HPDE6-E6E7 (cell line): ENCODE measurements around the gene OBI1.

Experiments used
- DNase-seq: peaks from one replicate; pipeline ENCODE4 v3.0.0; 2011; ENCODE audit warnings: missing footprints; ENCODE audit errors: extremely low spot score

OBI1 gene

DNA sequence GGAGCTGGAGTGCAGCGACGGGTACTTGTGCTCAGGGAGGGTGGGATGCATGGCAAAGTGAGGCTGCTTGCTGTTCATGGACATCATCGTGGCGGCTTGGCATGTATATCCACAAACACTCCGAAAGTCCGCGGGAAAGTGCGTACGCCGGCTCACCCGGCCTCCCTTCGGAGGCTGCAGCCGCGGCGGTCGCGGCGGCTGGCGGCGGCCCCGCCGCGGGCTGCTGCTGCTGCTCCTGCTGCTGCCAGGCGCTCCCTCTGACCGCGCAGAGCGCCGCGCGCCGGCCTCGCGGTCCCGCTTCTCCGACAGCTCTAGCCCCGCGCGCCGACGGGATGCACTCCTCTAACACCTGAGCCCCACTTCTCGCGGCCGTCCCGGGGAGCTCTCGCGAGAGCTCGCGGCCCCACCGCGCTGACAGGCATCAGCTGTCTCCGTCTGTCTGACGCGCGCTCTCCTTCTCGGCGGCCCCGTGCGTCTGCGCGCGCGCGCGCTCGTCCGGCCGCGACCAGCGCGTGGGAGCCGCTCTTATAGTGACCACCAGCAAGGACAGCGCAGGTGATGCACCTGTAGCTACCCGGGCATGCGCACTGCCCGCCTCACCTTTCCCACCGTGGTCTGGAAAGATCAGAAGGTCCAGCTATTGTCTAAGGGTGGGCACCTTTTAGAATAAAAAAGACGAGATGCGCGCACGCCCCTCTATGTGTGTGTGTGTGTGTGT, 55.6 kb downstream of the OBI1 start, which contains the start of gene POU4F1:
Gene POU4F1, minus strand, starts transcription at position 313 of the 718 bp plus-strand sequence. Its CDS starts 226 bp downstream, at position 87.
- DNase-seq: peak; percentile 59

DNA sequence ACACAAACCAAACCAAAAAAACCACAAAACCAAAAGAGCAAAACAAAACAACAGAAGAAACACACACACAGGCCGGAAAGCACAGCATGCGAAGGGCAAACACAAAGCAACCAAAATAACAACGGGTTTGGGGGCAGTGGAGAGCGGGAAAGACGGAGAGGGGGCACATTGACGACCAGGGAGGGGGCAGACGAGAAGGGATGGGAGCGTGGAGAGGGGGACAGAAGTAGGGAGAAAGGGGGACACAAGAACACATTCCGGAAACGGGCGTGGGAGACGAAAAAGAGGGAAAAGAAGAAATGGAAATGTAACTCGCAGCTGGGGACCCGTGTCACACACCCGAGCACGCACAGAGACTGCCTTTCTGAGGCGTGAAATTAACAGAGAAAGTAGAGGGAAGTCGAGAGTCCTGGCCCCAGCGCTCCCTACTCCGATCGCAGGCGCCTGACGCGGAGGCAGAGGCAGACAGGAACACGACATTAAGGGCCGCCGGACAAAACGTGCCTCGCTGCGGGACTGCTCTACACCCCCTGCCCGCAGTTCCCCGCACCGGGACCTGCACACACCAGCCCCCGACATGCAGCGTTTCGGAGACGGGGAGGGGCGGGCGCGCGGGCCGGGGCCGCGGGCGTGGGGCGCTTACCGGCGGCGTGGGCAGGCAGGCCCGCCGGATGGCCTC, 56.3 kb downstream of the OBI1 start:
- DNase-seq: no peak

DNA sequence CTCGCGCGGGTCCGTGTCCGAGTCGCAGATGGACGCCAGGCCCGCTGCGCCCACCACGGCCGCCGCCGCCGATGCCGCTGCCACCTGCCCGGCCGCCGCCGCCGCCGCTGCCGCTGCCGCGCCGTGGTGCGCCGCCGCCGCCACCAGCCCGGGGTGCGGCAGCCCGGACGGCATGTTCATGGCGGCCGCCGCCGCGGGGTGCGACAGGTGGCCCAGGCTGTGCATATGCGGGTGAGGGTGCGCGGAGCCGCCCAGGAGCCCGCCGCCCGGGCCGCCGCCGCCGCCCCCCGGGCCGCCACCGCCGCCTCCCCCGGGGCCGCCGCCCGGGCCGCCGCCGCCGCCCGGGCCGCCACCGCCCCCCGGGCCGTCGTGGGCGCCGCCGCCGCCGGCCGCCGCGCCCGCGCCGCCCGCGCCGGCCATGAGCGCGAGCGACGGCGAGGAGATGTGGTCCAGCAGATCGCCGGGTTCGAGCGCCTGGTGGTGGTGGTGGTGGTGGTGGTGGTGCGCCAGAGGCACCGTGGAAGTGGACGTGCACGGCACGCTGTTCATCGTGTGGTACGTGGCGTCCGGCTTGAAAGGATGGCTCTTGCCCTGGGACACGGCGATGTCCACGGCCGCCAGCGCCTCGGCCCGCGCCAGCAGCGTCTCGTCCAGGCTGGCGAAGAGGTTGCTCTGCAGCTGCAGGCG, 56.9 kb downstream of the OBI1 start:
- DNase-seq: no peak

DNA sequence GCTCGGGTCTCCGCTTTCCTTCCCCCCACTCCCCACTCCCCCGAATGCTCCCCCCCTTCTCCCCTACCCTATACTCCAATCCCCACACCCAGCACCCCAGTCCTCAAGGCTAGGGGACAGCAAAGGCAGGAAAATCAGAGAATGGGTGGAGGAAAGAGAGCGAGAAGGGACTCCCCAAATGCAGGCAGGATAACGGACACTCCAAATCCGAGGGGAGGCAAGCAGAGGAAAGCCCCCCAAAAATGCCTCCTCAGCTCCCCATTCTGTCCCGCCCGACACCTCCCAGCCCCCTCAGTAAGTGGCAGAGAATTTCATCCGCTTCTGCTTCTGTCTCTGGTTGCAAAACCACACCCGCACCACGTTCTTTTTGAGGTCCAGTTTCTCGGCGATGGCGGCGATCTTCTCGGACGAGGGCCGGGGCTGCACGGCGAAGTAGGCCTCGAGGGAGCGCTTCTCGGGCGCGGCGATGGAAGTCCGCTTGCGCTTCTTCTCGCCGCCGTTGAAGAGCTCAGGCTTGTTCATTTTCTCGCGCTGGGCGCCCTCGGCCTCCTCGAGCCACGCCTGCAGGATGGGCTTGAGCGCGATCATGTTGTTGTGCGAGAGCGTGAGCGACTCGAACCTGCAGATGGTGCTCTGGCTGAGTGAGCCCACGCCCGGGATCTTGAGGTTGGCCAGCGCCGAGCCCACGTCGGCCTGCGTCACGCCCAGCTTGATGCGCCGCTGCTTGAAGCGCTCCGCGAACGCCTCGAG, 57.7 kb downstream of the OBI1 start:
- DNase-seq: no peak

DNA sequence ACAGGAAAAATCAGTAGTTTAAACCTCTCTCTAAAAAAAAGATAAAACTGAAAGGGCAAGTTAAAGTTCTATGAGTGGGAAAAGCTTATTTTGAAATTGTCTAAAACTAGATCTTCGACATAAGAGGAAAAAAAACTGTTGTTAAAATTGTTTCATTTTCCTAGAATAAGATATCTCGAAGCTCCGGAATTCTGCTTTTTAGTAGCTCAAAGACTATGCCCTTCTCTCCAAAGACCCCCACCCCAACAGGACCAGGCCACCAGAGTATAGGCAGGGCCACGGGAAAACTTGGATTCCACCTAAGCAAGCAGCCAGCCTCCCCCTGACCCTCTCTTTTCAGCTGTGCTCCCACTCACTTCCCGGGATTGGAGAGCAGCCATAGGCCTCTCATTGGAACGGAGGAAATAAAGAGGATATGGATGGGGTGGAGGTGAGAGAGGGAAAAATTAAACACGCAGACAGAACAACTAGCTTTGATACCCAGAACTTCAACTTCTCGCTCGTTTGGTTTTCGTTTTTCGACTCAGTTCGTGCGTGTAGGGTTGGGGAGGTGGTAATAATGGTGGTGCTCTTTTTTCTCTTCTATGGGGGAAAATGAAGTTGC, 58.6 kb downstream of the OBI1 start:
- no peak for DNase-seq

DNA sequence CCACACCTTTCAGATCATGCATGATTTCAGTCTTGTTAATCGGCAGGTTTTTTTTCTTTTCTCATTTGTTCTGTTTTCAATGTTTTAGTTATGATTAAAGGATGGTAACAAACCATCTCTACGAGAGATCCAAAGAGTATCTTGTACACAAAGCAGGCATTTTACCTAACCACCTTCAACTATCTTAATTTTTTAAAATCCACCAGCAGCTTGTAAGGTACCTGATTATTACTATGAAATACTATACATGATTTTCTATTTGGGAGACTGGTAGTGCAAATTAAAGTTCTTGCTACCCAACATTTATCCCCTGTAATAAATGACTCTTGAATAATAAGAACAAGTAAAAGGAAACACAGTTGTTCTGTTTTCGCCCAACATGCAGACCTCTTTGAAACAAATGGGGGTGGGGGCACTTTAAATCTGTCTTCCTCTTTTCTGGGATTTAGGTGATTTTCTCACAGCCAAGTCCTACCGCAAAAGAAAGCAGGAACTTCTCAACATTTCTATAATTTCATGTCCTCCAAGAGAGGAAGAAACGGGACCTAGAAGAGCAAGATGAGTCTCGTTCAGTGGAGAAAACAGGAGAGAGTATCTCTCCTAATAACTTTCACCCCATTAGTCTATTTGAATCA, 59.2 kb downstream of the OBI1 start:
- no peak for DNase-seq

DNA sequence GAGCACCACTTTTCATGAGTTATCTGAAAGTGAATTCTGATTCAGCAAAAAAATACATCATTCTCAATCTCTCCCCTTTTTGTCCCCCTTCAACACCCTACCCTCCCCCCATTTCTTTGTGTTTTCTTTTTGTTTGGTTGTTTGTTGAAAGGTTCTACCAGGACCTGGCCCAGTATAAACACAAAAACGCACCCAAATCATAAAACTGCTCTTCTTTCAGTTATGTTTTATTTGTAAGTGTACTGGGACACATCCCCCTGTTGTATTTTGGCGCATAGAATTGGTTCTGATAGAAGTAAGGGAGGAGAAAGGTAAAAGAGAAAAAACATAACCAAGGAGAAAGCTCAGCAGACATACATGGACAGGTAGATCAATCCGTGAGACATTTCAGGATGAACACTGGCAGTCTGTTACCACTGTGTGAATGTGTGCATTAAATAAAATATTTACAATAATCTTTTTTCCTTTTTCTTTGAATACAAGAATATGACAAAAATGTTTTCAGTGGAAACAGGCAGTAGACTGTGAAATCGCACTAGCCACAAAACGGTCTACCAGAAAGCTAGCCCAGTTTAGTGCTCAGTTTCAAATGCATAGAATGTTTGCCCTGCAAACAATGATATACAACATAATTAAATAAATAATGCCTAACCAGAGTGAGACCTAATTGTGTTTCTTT, 59.9 kb downstream of the OBI1 start:
- DNase-seq: no peak

DNA sequence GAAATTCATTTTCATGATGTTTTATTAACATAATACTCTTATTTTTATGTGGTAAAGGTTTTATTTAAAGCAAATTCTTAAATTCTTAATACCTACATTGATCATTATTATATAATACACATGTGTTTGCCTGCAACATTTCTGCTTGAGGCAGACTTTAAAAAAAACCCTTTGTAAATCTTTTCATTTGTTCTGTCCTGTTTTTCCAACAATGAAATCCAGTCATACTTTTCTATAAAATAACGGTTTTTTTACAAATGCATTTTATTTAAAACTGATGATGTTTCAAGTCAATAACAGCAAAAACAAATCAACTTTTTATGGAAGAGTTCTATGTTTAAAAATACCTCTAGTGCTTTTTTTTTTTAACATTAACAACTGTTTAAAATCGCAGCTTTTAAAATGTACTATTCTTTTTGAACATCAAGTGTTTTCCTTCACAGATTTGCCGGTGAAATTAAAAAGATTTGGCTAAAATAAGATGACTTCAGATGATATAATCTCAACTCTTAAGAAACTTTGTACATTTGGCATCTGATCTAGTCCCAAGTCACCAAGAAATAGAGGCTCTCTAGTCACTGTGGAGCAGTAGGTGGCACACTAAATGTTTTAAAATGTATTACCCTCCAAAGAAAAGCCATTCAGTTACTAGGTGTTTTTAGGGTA, 60.7 kb downstream of the OBI1 start:
- no peak for DNase-seq

DNA sequence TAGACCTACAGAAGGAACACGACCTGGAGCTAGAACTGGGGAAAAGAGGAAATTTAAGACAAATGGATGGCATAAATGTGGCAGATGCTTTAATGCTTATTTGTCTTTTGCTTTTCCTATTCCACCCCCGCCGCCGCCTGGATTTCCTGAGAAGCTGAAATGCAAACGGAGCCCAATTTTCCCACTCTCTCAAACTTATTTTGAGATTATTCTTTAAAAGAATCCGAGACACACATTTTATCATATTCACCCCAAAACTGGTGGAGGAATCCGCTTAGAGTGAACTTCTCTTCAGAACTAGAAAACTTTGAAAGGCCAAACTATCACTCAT, 61.4 kb downstream of the OBI1 start:
- DNase-seq: no peak

DNA sequence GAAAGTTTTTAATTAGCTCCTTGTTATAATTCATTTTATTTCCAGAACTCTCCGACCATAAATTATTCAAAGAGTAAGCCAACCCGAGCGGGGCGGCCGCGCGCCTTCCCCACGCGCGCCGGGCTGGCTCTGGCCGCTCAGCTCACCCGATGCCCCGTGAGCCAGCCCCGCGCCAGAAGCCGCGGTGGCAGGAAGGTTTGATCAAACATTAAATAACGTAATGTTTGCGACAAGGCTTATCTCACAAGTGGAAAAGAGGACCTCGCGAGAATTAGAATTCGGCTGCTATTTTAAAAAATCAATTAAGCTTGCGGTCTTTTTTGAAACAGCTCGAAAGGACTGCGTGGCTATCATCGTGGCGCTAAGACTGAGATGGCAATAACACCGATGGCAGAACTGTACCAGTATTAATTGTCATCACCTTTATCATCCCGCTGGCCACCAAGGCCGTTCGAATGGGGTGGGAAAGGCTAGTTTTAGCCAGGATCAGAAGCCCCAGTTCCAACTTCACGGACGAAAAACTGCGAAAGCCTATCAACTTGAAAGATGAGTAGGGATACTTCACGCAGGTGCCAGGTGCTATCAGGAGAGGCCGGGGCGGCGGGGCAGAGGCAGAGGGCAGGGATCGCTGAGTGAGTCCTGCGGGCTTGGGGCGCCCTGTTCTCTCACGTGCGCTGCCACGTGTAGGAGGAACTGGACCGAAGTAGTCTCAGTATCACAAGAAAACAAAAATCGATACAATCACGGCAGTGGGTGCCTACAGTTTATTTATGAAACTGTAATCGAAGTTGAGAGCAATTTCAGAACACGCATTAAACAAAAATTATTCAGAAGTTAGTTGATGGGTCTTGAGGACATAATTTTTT, 62.0 kb downstream of the OBI1 start:
- no peak for DNase-seq

DNA sequence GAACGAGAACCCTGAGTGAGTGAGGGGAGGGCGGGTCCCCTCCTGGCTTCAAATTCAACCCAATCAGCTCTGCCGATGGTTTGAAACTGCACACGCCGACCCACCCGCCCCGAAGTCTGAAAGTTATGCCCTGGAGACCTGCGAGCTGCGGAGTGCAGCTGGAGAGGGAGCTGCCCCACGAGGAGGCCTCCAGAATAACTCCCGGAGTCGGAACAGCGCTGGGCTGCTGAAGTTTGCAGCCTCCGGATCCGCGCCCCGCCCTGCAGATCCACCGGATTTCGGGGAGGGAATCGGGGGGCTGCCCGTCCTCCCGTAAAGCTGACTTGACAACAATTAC, 62.6 kb downstream of the OBI1 start:
- DNase-seq: no peak

DNA sequence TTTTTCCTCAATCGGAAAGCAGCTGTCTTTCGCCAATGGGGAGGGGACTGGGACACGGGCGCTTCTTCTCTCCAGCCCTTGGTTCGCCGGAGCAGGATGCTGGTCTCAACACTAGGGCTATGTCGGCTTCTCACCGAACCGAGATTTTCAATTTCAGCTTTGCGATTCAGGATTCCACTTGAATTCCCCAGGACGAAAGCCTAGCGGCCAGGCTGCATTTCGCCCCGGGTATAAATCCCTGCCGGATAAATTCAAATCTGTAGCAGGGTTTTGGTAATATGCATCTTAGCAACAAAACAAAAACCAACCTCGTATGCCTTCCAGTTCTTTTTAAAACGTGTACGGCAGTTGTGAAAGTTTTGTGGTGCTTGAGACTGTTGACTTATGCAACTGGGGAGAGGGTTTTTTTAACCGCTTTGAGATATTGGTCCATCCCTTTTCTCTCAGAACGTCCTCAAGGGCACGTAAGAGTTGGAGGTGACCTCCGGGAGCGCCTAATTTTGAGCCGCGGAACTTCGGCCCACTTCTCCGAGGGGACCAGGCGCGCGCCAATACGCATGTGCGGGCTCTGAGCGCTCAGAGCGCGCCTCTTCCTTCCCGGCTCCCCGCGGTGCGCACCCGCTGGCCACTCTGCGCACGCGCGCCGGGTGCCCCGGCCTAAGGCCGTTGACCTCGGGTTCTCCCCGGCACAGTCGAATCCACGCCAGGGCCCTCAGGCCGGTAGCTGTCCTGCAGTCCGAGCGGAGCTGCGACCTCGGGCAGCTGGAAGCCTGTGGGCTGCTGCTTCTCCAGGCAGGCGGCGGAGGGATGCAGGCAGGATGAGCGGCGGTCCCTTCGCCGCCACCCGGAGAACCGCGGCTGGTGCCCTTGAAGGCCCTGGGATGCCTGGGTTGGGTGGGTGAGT, 63.2 kb downstream of the OBI1 start:
- no peak for DNase-seq

DNA sequence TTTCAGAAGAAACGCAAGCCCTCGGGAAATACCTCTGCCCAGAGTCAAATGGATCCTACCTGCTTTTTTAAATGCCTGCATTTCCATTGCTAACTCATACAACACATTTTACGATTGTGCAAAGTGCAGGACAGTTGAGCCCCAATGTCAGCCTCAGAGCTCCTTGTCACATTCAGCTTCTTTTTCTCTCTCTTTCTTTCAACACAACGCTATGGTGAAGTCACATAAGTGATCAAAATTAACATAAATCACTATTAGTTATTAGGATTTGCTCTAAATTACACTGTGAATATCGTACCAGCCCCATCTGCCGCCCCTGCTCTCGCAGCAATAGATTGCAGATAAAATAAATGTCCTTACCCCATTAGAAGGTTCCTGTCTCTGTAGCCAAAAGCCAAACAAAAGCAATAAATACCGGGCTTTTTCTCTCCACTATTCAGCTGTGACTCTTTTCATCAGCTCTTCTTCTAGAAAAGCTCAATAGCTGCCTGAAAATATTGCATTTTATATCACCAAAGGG, 64.4 kb downstream of the OBI1 start:
- no peak for DNase-seq

DNA sequence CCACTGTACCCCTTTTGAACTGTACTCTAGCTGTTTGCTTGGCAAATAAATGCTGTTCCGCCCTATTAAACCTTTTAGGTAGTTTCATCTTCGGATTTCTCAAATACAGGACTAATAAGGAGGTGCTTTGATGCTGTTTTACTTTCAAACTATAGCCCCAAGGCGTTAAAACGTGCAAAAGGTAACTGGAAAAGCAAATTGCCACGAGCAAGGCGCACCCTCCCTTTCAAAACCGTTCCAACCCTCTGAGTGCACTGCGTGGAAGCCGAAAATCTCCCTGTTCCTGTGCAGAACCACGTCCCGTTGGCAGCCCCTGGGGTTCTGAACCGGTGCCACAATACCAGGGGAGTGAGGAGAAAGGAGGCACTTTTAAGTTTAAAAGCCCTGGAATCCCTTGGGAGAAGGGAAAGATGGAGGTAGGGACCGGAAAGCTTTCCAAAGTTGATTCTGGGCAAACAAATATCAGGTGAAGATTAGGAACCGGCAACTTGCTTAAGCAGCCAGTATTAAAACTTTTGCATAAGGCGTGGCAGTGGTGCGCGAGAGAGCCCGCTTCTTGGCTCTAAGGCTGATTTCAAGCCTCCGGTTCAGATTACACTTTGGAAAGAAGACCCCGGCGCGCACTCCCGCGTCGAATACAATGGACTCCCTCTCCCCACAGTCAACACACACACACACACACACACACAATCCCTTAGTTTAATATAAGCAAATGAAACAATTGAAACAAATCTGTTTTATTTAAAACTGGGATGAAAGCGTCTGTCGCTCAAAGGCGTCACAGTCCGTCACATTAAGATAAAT, 65.1 kb downstream of the OBI1 start:
- DNase-seq: no peak

DNA sequence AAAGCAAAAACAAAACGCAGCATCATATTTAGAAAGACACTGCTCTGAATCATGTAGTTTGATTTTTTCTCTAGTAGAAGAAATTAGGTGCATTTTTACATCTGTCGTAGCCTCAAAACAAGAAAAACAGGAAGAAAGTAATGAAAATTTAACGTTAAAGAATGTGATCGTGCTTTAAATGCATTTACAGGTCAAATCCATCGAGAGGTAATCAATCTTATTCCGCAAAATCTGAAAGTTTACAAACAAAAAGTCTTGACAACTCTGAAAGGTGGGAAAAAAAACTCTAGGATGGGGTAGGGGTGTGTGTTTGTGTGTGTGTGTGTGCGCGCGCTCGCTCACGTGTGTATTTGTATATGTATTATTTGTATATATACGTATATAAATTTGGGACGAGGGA, 65.8 kb downstream of the OBI1 start:
- DNase-seq: no peak

DNA sequence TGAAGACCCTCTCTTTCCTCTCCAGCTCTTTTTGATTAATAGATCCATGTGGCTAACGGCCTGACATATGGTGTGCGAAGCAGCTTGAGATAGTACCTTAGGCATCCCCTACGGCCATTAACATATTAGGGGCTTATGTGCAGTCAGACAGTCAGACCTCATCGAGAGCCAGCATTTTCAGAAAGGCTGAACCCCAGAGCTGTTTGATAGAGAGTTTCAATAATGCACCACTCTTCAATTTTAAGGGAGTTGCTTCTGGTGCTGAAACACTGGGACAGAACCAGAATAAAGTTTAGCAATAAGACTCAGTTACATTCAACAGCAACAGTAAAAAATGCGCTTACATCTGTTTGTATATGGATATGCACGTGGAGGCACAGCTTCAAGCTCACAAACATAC, 66.4 kb downstream of the OBI1 start:
- no peak for DNase-seq

DNA sequence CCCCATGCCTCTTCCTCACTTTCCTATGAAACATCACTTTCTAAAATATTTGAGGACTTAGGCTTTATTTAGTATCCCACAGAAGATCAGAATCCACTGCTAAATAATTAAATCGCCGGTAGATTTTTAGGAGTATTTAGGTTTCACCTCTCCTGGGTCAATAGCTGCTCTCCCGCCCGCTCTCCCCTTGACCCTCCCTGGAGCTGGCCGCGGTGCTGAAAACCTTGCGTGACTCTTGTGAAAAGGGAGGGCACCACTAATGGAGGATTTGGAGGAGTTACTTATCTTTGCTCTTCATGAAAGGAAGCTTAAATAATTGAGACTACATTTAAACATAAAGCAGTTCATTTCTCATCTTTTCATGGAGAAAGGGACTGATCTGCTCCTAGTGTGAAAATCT, 69.7 kb downstream of the OBI1 start:
- DNase-seq: no peak
